HK-2 (cell line): Measurements from ENCODE around the gene RNF208.

ENCODE experiments used
- DNase-seq: peaks from one replicate; pipeline ENCODE4 v3.0.0-alpha.2; 2018; ENCODE audit not compliant: unreplicated experiment

The RNF208 gene

GRCh38 chr9:137214620-137215019, 7.4 kb downstream of the RNF208 start:
- no peak for DNase-seq

GRCh38 chr9:137213160-137214060, 8.6 kb downstream of the RNF208 start:
- no peak for DNase-seq

DNA sequence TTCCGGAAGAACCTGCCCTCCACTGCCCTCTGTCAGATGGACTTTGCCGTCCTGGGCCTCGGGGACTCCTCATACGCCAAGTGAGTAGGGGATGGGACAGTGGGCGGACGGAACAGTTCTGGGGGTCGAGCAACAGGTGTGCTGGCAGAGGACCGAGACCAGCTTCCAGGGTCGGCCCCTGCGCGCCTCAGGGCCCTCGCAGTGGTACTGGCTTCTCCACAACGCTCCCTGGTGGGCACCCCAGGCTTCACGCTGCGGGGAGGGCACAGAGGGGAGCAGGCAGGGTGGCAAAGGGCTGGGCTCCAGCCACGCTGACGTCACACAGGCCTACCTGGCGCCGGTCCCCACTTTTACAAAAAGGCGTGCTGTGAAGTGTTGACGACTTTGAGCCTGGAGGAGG, 9.5 kb downstream of the RNF208 start:
- no peak for DNase-seq

DNA sequence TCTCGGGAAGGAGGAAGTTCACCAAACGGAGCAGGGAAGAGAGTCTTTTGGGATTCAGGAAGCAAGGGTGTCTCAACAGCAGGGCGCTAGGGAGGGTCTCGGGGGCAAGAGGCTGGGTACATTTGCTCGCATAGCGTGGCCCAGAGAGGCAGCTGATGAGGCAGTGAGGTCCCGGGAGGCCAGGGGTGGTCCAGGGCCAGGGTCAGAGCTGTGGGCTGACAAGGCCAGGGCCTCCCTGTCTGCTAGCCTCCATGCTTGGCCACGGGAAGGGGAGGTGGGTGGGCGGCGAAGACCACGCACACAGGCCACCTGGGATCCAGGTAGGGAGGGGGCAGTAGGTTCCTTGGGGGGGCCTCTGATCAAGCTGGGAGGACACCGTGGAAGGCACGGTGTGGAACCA, 10.5 kb downstream of the RNF208 start:
- no peak for DNase-seq

- DNase-seq, result no peak
These were observed 15.4 kb downstream of the RNF208 start for GRCh38 chr9:137206602-137207001.

DNA sequence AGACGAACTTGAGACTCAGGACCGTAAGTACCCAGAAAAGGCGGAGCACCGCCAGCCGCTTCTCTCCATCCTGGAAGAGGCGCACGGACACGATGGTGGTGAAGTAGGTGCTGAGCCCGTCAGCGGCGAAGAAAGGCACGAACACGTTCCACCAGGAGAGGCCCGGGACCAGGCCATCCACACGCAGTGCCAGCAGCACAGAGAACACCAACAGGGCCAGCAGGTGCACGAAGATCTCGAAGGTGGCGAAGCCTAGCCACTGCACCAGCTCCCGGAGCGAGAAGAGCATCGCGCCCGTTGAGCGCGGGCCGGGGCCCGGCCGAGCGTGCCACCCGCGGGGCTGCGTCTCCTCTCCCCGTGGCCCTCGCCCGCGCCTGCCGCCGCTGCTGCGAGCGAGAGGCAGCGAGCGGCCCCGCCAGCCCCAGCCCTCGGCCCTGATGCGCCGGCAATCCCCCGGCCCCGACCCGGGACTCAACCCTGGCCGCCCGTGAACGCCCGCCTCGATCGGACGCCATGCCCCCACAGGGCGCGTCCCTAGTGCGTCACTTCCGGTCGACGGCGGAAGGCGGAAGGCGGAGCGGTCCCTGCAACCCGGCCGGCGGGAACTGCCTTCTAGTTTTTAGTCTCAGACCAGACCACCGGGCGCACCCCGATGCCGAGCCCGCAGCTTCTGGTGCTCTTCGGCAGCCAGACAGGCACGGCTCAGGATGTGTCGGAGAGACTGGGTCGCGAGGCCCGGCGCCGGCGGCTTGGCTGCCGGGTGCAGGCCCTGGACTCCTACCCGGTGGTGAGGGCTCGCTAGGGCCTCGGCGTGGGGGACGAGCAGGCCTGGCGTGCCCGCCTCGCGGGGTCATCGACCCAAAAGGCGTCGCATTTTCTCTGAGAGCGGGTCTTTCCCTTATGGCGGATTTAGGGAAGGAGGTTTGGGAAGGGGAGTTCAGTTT, 16.6 kb downstream of the RNF208 start, which contains the start of the genes NDOR1 and TMEM203:
NDOR1 (plus strand) TSS at position 575 of the 944 bp plus-strand sequence; CDS start at position 653, 78 bp downstream.
TMEM203 (minus strand) TSS at position 523 of the 944 bp plus-strand sequence; CDS start at position 289, 234 bp downstream.
- DNase-seq, result peak; percentile 88

DNA sequence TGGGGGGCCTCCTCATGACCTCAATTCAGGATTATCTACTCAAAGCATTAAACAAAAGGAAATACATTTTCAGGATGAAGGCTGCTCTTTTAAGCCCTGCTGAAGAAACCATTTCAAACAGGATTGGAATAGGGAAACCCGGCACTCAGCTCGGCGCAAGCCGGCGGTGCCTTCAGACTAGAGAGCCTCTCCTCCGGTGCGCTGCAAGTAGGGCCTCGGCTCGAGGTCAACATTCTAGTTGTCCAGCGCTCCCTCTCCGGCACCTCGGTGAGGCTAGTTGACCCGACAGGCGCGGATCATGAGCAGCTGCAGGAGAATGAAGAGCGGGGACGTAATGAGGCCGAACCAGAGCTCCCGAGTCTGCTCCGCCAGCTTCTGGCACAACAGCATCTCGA, 17.3 kb downstream of the RNF208 start:
- no peak for DNase-seq

GRCh38 chr9:137202966-137203365, 19.1 kb downstream of the RNF208 start:
- DNase-seq, result no peak

GRCh38 chr9:137201205-137201868, 20.7 kb downstream of the RNF208 start:
- no peak for DNase-seq

DNA sequence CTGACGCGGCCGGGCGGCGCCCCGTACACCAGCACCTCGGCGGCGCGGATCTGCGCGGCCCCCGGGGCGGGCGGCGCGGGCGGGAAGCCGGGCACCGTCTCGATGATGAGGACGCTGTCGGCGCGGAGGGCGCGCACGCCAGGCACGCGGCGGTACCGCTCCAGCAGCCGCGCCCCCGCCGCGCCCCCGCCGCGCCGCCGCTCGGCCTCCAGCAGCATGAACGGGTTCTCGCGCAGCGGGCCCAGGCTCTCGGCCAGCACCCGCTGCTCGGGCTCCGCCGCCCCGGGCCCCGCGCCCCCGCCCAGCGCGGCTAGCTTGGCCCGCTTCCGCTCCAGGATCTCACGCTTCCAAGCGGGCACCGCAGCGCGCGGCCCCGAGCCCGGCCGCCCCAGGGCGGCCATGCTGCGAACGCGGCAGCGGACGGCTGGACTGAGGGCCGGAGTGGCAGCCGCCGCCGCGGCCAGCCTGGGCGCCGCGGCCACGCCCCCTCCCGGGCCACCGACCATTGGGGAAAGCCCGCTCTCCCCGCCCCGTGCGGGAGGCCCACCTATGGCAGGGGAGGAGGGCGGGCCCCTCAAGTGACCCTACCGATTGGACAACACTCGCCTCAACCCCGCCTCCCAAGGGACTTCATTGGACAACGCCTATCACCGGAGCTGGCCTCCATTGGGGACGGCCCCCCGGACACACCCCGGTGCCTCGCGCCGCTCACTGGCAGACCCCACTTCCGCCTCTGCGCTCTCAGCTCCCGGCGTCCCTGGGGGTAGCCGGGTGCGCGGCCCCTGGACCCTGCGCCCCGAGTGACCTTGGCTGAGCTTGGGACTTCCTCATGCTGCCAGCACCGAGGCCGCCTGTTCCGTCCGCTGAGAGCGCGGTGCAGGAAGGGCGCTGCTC, 21.5 kb downstream of the RNF208 start, which contains the start of gene TPRN:
TPRN (minus strand) TSS at position 431 of the 894 bp plus-strand sequence; CDS start at position 401, 30 bp downstream.
- DNase-seq, result peak; percentile 99

DNA sequence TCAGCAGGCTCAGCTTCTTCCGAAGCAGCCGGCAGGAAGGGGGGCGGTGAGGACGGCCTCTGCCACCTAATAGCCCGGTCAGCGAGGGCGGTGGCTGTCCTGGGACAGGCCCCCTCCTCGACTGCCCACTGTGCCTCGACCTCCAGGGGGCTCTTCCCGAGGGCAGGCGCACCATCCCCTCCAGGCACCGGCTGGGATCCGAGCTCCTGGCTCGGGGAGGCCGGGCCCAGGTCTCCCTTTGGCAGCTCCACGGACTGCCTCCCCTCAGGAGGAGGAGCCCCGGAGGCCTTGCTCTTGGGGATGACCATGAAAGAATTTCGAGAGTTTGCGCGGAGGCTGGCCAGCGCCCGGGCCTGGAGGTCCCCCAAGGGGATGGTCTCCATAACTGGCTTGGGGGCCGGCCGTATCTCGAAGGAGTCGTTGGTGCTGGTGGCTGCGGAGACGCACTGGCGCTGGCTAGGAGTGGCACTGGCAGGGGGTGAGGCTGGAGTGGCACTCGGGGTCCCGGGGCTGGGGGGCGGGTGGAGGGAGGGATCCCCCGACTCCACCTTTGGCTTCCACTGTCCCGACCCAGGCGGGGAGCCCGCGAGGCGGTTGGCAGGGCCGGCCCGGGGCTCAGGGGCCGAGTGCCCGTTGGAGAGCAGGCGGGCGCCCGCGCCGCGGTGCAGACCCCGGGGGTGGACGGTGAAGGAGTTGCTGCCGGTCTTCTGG, 22.5 kb downstream of the RNF208 start:
- DNase-seq, result peak; percentile 47

- DNase-seq, result no peak
These were observed 23.1 kb downstream of the RNF208 start for GRCh38 chr9:137198902-137199283.

DNA sequence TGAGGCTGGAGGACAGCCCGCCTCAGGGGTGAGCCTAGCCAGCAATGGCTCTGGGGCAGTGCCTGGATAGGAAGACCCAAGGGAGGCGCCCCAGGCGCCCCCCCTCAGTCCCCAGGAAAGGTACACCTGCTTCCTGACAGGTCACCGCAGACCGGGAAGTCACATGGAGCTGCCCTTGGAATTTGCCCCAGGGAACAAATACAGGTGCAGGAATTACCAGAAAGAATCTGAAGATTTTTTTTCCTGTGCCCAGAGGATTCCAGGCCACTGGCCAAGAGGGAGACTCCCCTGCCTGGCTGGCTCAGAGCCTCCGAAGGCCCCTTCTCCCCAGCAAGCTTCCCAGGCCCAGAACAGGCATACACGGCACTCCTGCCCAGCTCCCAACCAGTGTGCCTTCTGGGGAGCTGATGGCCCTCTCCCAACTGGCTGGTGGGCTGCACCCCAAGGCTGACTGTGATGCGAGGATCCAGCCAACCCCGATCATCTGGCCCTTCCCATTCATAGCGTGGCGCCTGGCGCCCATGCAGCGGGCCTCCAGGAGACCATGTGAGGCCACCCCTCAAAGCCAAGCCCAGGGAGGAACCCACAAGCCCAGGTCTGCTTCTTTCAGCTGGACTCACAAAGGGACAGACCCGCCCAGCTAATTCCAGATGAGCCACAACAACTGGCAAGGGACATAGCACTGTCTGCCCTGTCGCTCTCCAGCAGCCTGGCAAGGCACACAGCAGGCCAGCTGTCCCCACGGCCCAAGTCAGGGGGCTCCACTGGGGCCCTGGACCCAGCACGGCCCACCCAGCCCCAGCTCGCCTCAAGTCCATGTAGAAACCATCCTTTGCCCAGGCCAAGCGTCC, 23.8 kb downstream of the RNF208 start:
- DNase-seq, result no peak

DNA sequence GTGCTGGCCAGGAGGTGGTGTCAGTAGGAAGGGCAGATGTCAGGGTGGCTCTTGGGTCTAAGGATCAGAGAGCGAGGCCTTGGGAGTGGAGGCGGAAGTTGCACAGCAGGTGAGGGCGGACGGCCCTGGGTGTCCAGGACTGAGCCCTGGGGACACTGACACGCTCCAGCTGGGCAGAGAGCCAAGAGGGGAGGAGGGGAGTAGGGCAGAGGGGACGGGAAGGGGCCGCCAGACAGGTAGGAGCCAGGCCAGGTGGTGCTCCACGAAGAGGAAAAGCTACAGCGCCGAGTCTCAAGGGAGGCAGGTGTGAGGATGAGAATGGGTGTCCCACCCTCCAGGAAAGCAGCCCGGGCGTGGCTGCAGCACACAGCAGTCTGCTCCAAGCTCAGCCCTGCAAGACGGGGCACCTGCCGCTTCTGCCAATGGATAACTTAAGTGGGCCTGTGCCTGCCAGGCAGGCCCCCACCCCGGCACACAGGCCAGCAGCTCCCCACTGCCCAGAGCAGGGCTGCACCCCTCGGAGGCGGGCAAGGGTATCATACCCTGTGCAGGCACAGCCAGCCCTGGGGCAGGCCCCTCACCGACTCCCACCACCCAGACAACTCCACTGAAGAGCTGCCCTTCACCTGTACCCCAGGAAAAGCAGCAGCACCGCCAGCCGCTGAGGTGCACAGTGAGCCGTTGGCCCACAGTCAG, 26.4 kb downstream of the RNF208 start:
- DNase-seq, result no peak

- no peak for DNase-seq
These were observed 27.1 kb downstream of the RNF208 start for GRCh38 chr9:137194909-137195308.

- peak; percentile 40 for DNase-seq
These were observed 27.7 kb downstream of the RNF208 start for GRCh38 chr9:137194388-137194787.

GRCh38 chr9:137193771-137194170, 28.3 kb downstream of the RNF208 start:
- no peak for DNase-seq

GRCh38 chr9:137192859-137193258, 29.2 kb downstream of the RNF208 start:
- no peak for DNase-seq

DNA sequence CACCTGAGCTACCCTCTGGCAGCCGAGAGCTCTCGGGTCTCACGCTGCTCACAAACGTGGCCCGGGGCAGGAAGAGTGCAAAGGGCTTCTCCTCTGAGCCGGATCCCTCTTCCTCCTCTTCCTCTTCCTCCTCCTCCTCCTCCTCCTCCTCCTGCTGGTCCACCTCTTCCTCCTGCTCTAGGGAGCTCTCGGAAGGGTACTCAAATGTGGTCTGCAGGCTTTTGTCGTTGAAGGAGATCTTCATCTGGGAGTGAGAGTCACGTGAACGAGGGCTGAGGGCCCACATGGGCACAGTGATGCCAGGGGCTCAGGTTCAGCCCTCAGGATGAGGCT, 29.6 kb downstream of the RNF208 start:
- no peak for DNase-seq
